Measurements from ENCODE around the gene TTLL10.

DNA sequence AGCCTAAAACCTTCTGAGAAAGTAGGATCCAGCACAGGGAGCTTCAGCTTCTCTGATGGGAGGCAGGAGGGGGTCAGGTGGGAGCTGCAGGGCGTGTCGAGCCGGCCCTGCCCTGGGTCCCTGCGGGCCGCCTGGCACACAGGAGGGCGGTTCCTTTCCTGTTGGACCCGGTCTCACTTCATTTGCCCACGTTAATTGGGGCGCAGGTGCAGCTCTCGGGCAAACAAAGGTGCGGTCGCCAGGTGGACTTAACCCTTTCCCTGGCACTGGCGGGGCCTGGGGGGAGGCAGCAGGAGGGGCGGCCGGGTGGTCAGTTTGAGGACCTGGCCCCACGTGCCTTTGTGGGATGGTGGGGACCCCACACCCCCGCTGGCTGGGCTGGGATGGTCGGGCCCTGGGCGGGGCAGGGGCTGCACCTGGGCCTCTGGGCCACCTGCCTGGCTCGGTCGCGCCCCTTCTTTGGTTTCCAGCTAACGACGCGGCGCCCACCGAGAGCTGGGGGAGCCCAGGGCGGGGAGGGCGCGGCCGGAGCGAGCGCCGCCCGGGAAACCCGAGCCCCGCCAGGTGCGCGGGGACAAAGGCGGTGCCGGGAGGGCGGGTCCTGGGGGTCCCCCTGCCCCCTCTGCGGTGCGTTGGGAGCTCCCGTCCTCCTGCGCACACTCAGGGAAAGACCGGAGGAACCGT is 37.0 kb upstream of the TTLL10 start:
- TF ChIP-seq GATA2 (IDR thresholded peaks at IDR 0.05; ENCODE audit: low read depth, low read length) (no peak), GATA3 (IDR thresholded peaks at IDR 0.05; ENCODE audit: low read depth, low read length) (no peak)

All from SH-SY5Y (cell line).